ENCODE results near the gene CCDC90B. TPM values are rescaled to one million over a fixed set of nuclear protein-coding genes. Genes with fewer than 3 reads are reported as not detected.
"Not testable (repeated sequence)": the region's sequence is repeated elsewhere in the genome, so short reads cannot be mapped to it uniquely, and the experiment has no call there.

CCDC90B gene
- total and polyA plus RNA-seq, 7 experiments from 2014 or later = 19.1 to 60.2 (median 38.1) TPM

DNA sequence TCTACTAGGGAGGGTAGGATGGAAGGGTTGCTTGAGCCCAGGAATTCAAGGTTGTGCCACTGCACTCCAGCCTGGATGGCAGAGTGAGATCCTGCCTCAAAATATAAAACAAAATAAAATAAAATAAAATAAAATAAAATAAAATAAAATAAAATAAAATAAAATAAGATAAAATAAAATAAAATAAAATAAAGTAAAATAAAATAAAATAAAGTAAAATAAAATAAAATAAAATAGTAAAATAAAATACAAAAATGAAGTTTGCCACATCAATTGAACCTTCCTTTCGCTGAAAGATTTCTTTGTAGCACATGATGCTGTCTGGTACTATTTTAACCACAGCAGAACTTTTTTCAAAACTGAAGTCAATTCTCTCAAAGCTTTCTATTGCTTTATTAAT is 22.4 kb upstream of the CCDC90B start:
- DNase-seq; H3K27me3 ChIP-seq (ENCODE audit: control insufficient read depth in 2 of 2, insufficient read depth in 2 of 2, low read length in 2 of 2); H3K4me1 Mint-ChIP-seq; H3K36me3 ChIP-seq (ENCODE audit: control insufficient read depth in 2 of 3, insufficient read depth in 3 of 3, low read length in 3 of 3); H3K27ac Mint-ChIP-seq; H3K36me3 Mint-ChIP-seq; CTCF ChIA-PET; H3K27ac ChIP-seq (ENCODE audit: low read depth, low read length); H3K4me1 ChIP-seq (ENCODE audit: control insufficient read depth in 2 of 2, insufficient read depth in 2 of 2, low read length in 2 of 2); ATAC-seq; H3K4me3 Mint-ChIP-seq; H3K4me3 ChIP-seq (ENCODE audit: low read length); H3K9me3 Mint-ChIP-seq; intact Hi-C loops (cut with micrococcal nuclease); H3K9me3 ChIP-seq (ENCODE audit: control insufficient read depth in 2 of 3, low read length in 3 of 3); POLR2A ChIA-PET: not testable (repeated sequence)
- peaks cover 0 to 17% (median 15%) of the 10 kb centered on the region in 5 donors for H3K27me3 Mint-ChIP-seq

DNA sequence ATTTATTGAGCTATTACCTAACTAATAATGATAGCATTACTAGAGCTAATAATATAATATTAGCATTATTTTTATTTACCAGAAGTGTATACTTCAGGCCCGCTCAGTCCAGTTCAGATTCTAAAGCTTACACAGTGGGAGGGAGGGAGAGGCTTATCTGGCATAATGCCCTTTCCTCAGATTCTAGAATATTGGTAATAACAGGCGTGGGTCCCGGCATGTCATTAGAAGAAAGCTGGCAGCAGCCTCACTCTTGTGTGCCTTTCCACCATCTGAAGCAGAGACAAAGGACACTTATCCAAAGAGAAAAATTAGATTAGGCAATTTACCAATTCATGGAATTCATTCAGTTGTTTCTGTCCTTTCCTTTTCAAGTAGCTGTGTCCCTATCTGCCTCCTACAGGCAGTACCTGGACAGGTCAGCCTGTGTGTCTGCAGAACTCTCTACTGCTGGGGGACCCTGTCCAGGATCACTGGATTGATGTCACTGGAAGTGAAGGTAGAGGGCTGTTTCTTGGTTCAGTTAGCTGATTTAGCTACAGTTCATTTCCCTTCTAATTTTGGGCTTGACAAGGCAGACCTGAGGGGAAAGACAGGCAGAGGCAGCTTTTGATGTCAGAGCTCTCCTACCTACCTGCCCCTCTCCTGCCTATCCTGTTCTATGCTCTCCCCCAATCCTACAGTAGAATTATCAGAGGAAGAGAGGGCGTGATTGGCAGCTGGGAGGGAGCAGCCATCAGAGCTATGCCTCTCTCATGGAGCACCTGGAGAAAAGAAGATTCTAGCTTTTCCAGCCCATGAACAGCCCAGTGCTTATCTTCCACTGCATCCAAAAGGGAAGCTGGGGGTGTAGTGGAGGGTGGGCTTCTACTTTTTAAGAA is 20.3 kb upstream of the CCDC90B start:
- Histone ChIP-seq H3K4me3 (ENCODE audit: low read length) (no peak overlapping the region), H3K4me1 (ENCODE audit: control insufficient read depth in 2 of 2, insufficient read depth in 2 of 2, low read length in 2 of 2) (no peaks in the 10 kb centered on the region), H3K9me3 (ENCODE audit: control insufficient read depth in 2 of 3, low read length in 3 of 3) (no peaks in the 10 kb centered on the region), H3K27ac (ENCODE audit: low read depth, low read length) (no peak overlapping the region), H3K36me3 (ENCODE audit: control insufficient read depth in 2 of 3, insufficient read depth in 3 of 3, low read length in 3 of 3) (no peaks in the 10 kb centered on the region), H3K27me3 (ENCODE audit: control insufficient read depth in 2 of 2, insufficient read depth in 2 of 2, low read length in 2 of 2) (no peaks in the 10 kb centered on the region)
- ChIA-PET CTCF (no interaction called here), POLR2A (no interaction called here)
- no peak overlapping the region for H3K4me3 Mint-ChIP-seq
- H3K9me3 Mint-ChIP-seq = peaks cover 0 to 1% (median 0%) of the 10 kb centered on the region in 11 donors
- no peaks in the 10 kb centered on the region for H3K4me1 Mint-ChIP-seq
- DNase-seq (no peak), ATAC-seq (no peak)
- intact Hi-C loops (cut with micrococcal nuclease) = no loop called here
- no peak overlapping the region for H3K27ac Mint-ChIP-seq
- H3K27me3 Mint-ChIP-seq = peaks cover 0 to 12% (median 9%) of the 10 kb centered on the region in 5 donors
- H3K36me3 Mint-ChIP-seq = peaks cover 0 to 4% (median 0%) of the 10 kb centered on the region in 5 donors

DNA sequence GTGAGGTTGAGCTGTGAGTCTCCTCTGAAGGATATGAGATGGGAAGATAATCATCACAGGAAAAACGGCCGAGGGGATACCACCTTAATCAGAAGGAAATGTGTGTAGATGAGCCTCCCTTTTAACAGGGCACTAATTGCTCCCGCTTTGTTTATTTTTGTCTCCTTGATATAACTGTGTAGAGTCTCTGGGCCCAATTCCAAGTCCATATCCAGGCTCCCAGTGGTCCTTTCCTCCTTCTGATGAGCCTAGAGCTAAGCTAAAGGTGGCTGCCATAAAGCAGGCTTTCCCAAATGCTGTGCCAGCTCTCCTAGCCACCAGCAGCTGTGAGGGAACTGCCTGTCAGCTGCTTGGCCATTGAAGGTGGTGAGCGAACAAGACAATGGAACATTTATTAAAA is 17.1 kb upstream of the CCDC90B start:
- CTCF ChIA-PET = no interaction called here
- intact Hi-C loops (cut with micrococcal nuclease) = no loop called here
- H3K27me3 ChIP-seq (ENCODE audit: control insufficient read depth in 2 of 2, insufficient read depth in 2 of 2, low read length in 2 of 2) = no peaks in the 10 kb centered on the region
- no peaks in the 10 kb centered on the region for H3K9me3 ChIP-seq (ENCODE audit: control insufficient read depth in 2 of 3, low read length in 3 of 3)
- H3K36me3 ChIP-seq (ENCODE audit: control insufficient read depth in 2 of 3, insufficient read depth in 3 of 3, low read length in 3 of 3) = no peaks in the 10 kb centered on the region
- no peaks in the 10 kb centered on the region for H3K4me1 Mint-ChIP-seq
- no peak for DNase-seq
- peaks cover 0 to 1% (median 0%) of the 10 kb centered on the region in 11 donors for H3K9me3 Mint-ChIP-seq
- H3K4me3 ChIP-seq (ENCODE audit: low read length) = no peak overlapping the region
- no peaks in the 10 kb centered on the region for H3K4me1 ChIP-seq (ENCODE audit: control insufficient read depth in 2 of 2, insufficient read depth in 2 of 2, low read length in 2 of 2)
- peaks cover 0 to 9% (median 6%) of the 10 kb centered on the region in 5 donors for H3K27me3 Mint-ChIP-seq
- H3K27ac Mint-ChIP-seq = no peak overlapping the region
- no peak overlapping the region for H3K4me3 Mint-ChIP-seq
- ATAC-seq = no peak
- H3K27ac ChIP-seq (ENCODE audit: low read depth, low read length) = no peak overlapping the region
- POLR2A ChIA-PET = no interaction called here
- H3K36me3 Mint-ChIP-seq = no peaks in the 10 kb centered on the region

DNA sequence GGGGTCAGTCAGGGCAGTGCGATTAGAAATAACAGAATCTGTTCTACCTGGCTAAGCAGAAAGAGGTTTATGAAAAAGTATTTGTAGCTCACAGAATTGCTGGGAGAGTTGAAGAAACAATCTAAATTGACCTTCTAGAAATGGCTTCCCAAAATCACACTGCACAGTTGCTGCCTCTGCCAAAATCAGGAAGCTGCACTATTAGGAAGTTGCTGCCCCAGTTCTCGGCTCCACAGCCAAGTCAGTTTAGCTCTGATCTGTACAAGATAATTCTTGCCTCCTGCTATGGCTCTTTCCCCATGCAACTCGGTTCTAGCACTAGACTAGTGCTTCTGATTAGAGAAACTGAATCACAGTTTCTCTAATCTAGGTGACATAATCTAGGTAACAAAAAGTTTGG is 16.0 kb upstream of the CCDC90B start:
- H3K4me3 ChIP-seq (ENCODE audit: low read length) = no peak overlapping the region
- Mint-ChIP-seq H3K9me3 (peaks cover 0 to 1% (median 0%) of the 10 kb centered on the region in 11 donors), H3K27me3 (peaks cover 0 to 4% (median 1%) of the 10 kb centered on the region in 5 donors), H3K4me3 (no peak overlapping the region), H3K36me3 (no peaks in the 10 kb centered on the region), H3K27ac (no peak overlapping the region), H3K4me1 (no peaks in the 10 kb centered on the region)
- ChIA-PET POLR2A (interaction anchor here (0.8 kb wide), 1 partner anchor 12 kb away, joined by 3 read pairs; no protein-coding TSS in a partner anchor), CTCF (no interaction called here)
- H3K9me3 ChIP-seq (ENCODE audit: control insufficient read depth in 2 of 3, low read length in 3 of 3) = no peaks in the 10 kb centered on the region
- H3K27me3 ChIP-seq (ENCODE audit: control insufficient read depth in 2 of 2, insufficient read depth in 2 of 2, low read length in 2 of 2) = no peaks in the 10 kb centered on the region
- H3K36me3 ChIP-seq (ENCODE audit: control insufficient read depth in 2 of 3, insufficient read depth in 3 of 3, low read length in 3 of 3) = no peaks in the 10 kb centered on the region
- intact Hi-C loops (cut with micrococcal nuclease) = no loop called here
- no peaks in the 10 kb centered on the region for H3K4me1 ChIP-seq (ENCODE audit: control insufficient read depth in 2 of 2, insufficient read depth in 2 of 2, low read length in 2 of 2)
- ATAC-seq (no peak), DNase-seq (no peak)
- H3K27ac ChIP-seq (ENCODE audit: low read depth, low read length) = no peak overlapping the region

DNA sequence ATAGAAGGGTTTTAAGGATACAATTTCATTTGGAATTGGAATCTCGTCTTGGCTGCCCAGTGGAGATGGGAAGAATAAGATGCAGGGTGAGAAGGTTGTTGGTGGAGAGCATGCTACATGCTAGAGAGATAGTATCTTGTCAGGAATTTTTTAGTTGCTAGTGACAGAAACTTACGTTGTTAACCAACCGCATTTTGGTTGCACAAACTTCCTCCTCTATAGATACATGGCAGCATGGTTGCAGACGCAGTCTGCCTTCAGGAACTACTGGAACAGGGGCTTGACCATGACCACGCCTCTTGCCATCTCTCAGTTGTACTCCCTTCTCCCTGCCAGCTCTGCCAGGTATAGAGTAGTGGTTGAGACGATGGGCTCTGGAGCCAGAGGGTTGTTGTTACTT is 13.5 kb upstream of the CCDC90B start:
- DNase-seq = no peak
- intact Hi-C loops (cut with micrococcal nuclease) = no loop called here
- Histone ChIP-seq H3K9me3 (ENCODE audit: control insufficient read depth in 2 of 3, low read length in 3 of 3) (no peaks in the 10 kb centered on the region), H3K27ac (ENCODE audit: low read depth, low read length) (no peak overlapping the region), H3K4me1 (ENCODE audit: control insufficient read depth in 2 of 2, insufficient read depth in 2 of 2, low read length in 2 of 2) (no peaks in the 10 kb centered on the region), H3K27me3 (ENCODE audit: control insufficient read depth in 2 of 2, insufficient read depth in 2 of 2, low read length in 2 of 2) (no peaks in the 10 kb centered on the region), H3K4me3 (ENCODE audit: low read length) (no peak overlapping the region), H3K36me3 (ENCODE audit: control insufficient read depth in 2 of 3, insufficient read depth in 3 of 3, low read length in 3 of 3) (no peaks in the 10 kb centered on the region)
- ATAC-seq = no peak
- Mint-ChIP-seq H3K4me3 (no peak overlapping the region), H3K27me3 (peaks cover 0 to 9% (median 4%) of the 10 kb centered on the region in 5 donors), H3K9me3 (peaks cover 0 to 1% (median 0%) of the 10 kb centered on the region in 11 donors), H3K27ac (no peak overlapping the region), H3K36me3 (no peaks in the 10 kb centered on the region), H3K4me1 (no peaks in the 10 kb centered on the region)
- ChIA-PET CTCF (no interaction called here), POLR2A (interaction anchor here (0.6 kb wide), 1 partner anchor 27 kb away, joined by 4 read pairs; no protein-coding TSS in a partner anchor)

DNA sequence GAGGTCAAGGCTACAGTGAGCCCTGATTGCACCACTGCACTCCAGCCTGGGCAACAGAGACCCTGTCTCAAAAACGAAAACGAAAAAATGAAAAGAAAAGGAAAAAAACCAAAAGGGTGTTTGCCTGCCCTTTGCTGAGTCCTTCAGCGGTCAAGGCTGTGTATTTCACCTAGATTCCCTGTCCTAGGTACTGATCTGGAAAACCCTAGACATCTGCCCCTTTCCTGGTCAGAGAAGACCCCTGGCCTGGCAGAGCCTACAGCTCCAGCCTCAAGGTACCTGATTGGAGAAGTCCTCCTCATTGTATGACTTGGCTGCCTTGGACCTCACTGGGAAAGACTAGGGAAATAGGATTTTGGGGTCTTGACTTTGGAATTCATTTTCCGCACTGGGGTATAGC is 8.0 kb upstream of the CCDC90B start:
- peaks cover 2 to 6% (median 4%) of the 10 kb centered on the region in 7 donors for H3K4me1 Mint-ChIP-seq
- DNase-seq (no peak), ATAC-seq (no peak)
- ChIA-PET POLR2A (no interaction called here), CTCF (interaction anchor here (0.8 kb wide), 1 partner anchor 10 kb away, joined by 3 read pairs; no protein-coding TSS in a partner anchor)
- Histone ChIP-seq H3K9me3 (ENCODE audit: control insufficient read depth in 2 of 3, low read length in 3 of 3) (no peaks in the 10 kb centered on the region), H3K4me3 (ENCODE audit: low read length) (no peak overlapping the region), H3K36me3 (ENCODE audit: control insufficient read depth in 2 of 3, insufficient read depth in 3 of 3, low read length in 3 of 3) (no peaks in the 10 kb centered on the region), H3K27me3 (ENCODE audit: control insufficient read depth in 2 of 2, insufficient read depth in 2 of 2, low read length in 2 of 2) (no peaks in the 10 kb centered on the region), H3K27ac (ENCODE audit: low read depth, low read length) (no peak overlapping the region), H3K4me1 (ENCODE audit: control insufficient read depth in 2 of 2, insufficient read depth in 2 of 2, low read length in 2 of 2) (no peaks in the 10 kb centered on the region)
- intact Hi-C loops (cut with micrococcal nuclease) = no loop called here
- H3K36me3 Mint-ChIP-seq = no peaks in the 10 kb centered on the region
- H3K4me3 Mint-ChIP-seq = no peak overlapping the region
- H3K27me3 Mint-ChIP-seq = peaks cover 0 to 19% (median 4%) of the 10 kb centered on the region in 5 donors
- no peak overlapping the region for H3K27ac Mint-ChIP-seq
- peaks cover 0 to 2% (median 0%) of the 10 kb centered on the region in 11 donors for H3K9me3 Mint-ChIP-seq

DNA sequence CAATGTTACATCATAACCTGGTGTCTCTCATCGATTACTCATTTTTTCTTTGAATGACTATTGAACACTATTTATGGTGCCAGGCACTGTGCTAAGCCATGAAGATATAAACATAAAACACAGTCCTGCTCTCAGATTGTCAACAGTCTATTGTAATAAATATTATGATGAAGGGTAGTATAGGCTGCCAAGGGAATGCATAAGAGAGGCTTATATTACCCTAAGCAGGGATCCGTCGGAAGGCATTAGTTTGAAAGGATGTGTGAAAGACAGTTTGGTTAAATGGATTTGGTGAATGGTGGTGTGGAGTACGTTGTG is 7.2 kb upstream of the CCDC90B start:
- H3K36me3 Mint-ChIP-seq = no peaks in the 10 kb centered on the region
- CTCF ChIA-PET = interaction anchor here (0.6 to 3.0 kb wide), 3 partner anchors 9 to 171 kb away, joined by 3 to 9 read pairs (median 3); no protein-coding TSS in a partner anchor
- Histone ChIP-seq H3K4me3 (ENCODE audit: low read length) (no peak overlapping the region), H3K27ac (ENCODE audit: low read depth, low read length) (no peak overlapping the region), H3K9me3 (ENCODE audit: control insufficient read depth in 2 of 3, low read length in 3 of 3) (no peaks in the 10 kb centered on the region), H3K36me3 (ENCODE audit: control insufficient read depth in 2 of 3, insufficient read depth in 3 of 3, low read length in 3 of 3) (no peaks in the 10 kb centered on the region), H3K27me3 (ENCODE audit: control insufficient read depth in 2 of 2, insufficient read depth in 2 of 2, low read length in 2 of 2) (no peaks in the 10 kb centered on the region), H3K4me1 (ENCODE audit: control insufficient read depth in 2 of 2, insufficient read depth in 2 of 2, low read length in 2 of 2) (no peaks in the 10 kb centered on the region)
- DNase-seq (no peak), ATAC-seq (no peak)
- H3K4me1 Mint-ChIP-seq = peaks cover 2 to 6% (median 4%) of the 10 kb centered on the region in 7 donors
- H3K9me3 Mint-ChIP-seq = peaks cover 0 to 2% (median 0%) of the 10 kb centered on the region in 11 donors
- peaks cover 0 to 27% (median 4%) of the 10 kb centered on the region in 5 donors for H3K27me3 Mint-ChIP-seq
- POLR2A ChIA-PET = no interaction called here
- no peak overlapping the region for H3K27ac Mint-ChIP-seq
- H3K4me3 Mint-ChIP-seq = no peak overlapping the region
- intact Hi-C loops (cut with micrococcal nuclease) = loop anchor here (1.0 to 2.0 kb wide), 3 partner anchors 431 to 527 kb away; no protein-coding TSS in a partner anchor

Data from naive thymus-derived CD4-positive, alpha-beta T cell (primary cell).